Activated T-cell treated with anti-CD3 and anti-CD28 coated beads for 1 hour (primary cell): ENCODE results near the gene MGAT3.
"Not testable (repeated sequence)": the region's sequence is repeated elsewhere in the genome, so short reads cannot be mapped to it uniquely, and the experiment has no call there.

Experiments
- DNase-seq: peaks from one replicate; pipeline ENCODE4 v3.0.0-alpha.2; 2020; ENCODE audit warnings: low read depth

Gene MGAT3

DNA sequence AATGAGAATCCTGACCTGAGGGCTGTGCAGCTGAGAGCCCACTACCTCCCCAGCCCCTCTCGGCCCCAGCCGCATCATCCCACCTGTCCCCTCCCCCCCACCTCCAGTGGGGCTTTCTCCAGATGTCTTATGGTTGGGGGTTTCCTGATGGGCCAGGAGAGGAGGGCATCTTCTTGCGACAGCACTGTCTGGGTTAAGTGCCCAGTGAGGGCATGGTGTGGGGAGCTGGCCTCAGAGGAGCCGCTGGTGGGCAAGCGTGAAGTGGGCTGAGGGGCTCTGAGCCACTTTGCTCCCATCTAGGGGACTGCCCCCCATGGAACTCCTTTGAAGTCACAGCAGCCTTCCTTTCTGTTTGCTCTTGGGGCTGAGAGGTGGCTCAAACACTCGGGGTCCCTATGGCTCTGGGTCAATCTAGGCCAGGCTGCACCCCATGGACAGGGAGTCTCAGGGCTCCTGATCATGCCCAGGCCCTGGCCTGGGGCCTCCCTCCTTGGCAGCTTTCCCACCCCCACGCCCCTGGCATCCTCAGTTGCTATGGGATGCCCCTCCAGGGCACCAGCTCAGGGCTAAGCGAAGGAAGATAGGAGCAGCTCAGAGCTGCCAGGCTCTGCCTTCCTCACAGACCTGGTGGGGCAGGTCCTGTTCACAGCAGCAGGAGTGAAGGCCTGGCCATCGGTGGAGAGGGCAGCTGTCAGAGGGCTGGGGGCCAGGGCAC, 34.3 kb downstream of the MGAT3 start:
- no peak for DNase-seq

- DNase-seq, result no peak
Measured at GRCh38 chr22:39491696-39492095, 34.9 kb downstream of the MGAT3 start.

DNA sequence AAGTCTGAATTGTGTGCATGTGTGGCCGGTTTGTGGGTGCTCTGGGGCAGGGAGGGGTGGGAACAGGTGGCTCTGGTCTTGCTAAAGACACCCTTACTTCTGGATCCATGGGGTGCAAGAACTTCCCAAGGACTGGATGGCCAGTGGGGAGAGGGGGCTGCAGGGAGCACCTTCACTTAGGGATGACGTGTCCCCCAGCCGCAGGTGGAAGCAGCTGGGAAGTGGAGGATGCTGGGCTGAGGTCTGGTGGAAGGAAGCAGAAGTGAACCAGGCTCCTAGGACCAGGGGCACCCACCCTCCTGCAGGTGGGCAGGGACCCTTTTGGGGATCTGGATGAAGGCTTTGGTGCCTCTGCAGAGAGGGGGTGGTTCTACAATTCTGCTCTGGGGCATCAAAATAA, 35.4 kb downstream of the MGAT3 start:
- no peak for DNase-seq

DNA sequence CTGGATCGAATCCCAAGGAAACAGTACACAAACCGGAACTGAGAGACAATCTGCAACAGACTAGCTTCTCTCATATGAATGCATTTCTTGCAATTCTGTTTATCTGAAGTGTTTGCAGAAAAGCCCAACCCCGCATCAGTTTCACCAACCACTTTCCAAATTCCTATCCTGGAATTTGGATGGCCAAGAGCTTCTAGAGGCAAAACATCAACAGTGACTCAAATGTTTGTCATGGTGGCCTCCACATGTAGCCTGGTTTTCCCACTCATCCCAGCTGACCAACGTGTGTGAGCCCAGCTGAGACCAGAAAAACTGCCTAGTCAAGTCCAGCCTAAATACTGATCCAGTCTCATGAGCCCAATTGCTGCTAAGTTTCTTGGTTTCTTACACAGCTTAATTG, 36.9 kb downstream of the MGAT3 start:
- no peak for DNase-seq

- no peak for DNase-seq
Measured at GRCh38 chr22:39494471-39495120, 37.8 kb downstream of the MGAT3 start.

DNA sequence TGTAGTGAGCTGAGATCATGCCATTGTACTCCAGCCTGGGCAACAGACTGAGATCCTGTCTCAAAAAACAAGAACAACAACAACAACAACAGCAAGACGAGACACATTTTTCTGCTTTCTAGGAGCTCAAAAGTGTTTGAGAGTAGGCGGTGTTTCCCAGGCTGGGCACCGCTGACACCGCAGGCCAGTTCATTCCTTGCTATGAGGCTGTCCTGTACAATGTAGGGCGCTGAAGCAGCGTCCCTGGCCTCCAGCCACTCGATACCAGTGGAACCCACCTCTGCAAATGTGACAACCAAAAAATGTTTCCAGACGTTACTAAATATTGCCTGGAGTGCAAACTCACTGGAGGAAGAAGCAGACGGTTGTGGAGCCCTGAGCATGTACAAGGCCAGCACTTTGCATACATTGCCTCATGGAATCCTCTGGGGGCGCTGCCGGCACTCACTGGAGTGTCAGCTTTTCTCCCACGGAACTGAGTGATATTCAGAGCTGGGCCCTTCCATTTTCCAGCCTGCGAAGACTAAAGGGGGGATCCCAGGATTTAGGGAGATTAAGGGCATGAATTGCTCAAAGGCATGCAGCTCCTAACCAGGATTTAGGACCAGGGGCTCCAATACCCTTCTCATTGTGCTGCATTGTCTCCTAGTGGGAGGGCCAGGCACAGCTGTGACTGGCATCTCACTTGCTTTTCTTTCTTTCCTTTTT, 39.5 kb downstream of the MGAT3 start:
- DNase-seq, result peak; percentile 49

- DNase-seq, result no peak
Measured at GRCh38 chr22:39497429-39497828, 40.6 kb downstream of the MGAT3 start.

GRCh38 chr22:39498368-39498767, 41.6 kb downstream of the MGAT3 start:
- DNase-seq, result no peak

GRCh38 chr22:39498802-39499201, 42.0 kb downstream of the MGAT3 start:
- DNase-seq, result no peak

GRCh38 chr22:39500101-39500500, 43.3 kb downstream of the MGAT3 start:
- no peak for DNase-seq

- no peak for DNase-seq
Measured at GRCh38 chr22:39501644-39502108, 44.9 kb downstream of the MGAT3 start.

GRCh38 chr22:39502109-39502788, 45.4 kb downstream of the MGAT3 start, which contains the start of gene MIEF1:
TSS of gene MIEF1 (plus strand) at chr22:39502290. CDS start at chr22:39511295, 9,005 bp downstream.
- DNase-seq, result peak; percentile 85

DNA sequence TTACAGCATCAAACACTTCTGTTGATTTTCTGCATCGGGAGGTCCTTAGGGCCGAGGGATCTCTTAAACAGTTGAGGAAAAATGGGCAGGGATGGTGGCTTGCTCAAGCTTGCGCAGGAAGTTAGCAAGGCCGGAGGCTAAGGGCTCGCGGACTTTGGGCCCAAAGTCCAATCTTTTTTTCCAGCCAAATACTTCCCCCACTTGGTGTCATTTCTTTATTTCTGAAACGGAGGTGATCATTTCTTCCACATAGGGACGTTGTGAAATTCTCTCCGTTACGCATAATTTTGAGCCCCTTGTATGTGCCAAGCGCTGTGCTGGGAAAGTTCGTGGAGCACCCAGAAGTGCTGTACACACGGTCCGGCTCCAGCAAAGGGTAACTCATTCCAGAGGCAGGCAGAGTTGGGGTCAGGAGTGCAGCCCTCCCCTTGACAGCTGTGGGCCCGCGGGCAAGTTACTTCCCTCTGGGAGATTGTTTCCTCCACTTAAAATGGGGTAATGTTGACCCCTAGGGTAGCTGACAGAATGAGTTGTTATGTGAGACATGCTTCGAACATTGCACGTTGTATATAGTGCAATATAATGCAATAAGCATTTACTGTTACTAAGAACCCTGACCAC, 46.1 kb downstream of the MGAT3 start:
- DNase-seq, result no peak

DNA sequence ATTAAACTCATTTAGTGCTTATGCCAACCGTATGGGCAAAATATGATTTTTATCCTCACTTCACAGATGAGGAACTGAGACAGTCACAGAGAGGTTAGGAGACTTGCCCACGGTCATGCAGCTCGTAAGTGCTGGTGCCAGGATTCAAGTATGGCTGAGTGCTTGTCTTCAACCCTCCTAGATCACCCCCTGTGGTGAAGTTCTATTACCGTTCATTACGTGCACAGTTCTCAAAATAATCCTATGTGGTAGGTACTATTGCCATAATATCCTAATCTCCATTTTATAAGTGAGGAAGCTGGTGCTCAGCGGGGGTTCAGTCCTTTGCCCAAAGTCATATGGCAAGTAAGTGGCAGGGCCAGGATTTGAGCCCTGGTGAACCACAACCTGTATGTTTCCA, 46.8 kb downstream of the MGAT3 start:
- DNase-seq, result no peak

DNA sequence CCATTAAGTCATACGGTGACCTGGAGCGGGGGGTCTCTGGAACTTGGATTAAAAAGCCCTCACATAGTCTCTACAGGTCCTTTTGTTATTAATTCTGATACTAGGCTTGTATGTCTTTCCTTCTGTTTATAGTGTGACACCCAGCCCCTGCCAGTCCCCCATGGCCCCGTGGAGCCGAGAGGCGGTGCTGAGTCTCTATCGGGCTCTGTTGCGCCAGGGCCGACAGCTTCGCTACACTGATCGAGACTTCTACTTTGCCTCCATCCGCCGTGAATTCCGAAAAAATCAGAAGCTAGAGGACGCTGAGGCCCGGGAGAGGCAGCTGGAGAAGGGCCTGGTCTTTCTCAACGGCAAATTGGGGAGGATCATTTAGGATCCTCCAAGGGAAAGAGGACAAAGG, 47.3 kb downstream of the MGAT3 start:
- DNase-seq, result no peak

DNA sequence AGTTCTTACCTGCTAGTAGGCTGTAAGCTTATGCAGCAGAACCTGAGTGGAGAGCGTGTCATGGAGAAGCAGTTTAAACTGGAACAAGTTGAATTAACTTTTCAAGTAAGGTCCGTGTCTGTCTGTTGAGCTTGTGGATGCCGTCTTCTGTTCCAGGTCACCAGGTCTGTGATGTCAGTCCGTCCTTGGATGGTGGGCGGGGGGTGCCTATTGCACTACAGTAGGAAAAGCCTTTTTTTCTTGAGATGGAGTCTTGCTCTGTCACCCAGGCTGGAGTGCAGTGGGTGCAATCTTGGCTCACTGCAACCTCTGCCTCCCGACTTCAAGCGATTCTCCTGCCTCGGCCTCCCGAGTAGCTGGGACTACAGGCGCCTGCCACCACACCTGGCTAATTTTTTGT, 50.2 kb downstream of the MGAT3 start:
- DNase-seq, result not testable (repeated sequence)

DNA sequence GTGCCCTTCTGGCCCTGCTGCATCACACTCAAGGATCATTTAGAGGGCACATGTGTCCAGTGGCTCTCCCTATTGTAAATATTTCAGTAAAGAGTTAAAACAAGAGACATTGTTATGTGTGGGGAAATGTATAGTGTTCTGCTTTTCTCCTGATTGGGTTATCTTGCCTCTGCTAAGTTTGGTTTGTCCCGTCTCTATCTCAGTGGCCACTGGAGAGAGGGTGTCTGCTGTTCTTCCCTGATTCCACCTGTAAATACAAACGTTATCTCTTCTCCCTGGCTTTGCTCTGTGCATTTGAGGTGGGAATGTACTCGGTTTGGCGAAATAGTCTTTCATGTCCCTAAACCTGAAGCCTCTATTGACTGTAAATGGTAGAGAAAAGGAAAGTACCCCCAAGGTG, 51.6 kb downstream of the MGAT3 start:
- no peak for DNase-seq

- no peak for DNase-seq
Measured at GRCh38 chr22:39510529-39511149, 53.8 kb downstream of the MGAT3 start.

GRCh38 chr22:39511226-39511625, 54.4 kb downstream of the MGAT3 start:
- DNase-seq, result no peak

DNA sequence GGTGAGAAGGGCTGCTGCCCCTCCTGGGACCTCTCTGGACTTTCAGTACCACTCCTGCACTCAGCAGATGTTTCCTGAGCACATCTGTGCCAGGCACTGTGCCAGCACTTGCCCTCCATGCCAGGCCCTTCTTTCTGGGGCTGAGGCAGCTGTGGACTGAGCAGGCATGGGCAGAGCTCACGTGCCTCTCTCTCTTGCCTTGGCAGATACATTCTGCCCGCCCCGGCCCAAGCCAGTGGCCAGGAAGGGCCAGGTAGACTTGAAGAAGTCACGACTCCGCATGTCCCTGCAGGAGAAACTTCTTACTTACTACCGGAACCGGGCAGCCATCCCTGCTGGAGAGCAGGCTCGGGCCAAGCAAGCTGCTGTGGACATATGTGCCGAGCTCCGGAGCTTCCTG, 55.2 kb downstream of the MGAT3 start:
- DNase-seq, result no peak

DNA sequence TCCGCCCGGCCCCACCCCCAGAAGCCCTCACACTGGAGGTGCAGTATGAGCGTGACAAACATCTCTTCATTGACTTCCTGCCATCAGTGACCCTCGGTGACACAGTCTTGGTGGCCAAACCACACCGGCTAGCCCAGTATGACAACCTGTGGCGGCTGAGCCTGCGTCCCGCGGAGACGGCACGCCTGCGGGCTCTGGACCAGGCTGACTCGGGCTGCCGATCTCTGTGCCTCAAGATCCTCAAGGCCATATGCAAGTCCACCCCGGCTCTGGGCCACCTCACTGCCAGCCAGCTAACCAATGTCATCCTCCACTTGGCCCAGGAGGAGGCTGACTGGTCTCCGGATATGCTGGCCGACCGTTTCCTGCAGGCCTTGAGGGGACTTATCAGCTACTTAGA, 57.0 kb downstream of the MGAT3 start:
- DNase-seq, result no peak
